ENCODE data around the gene SLC25A24.
"Not testable (repeated sequence)": the region's sequence is repeated elsewhere in the genome, so short reads cannot be mapped to it uniquely, and the experiment has no call there.

Gene SLC25A24

GRCh38 chr1:108211014-108211413, 10.9 kb upstream of the SLC25A24 start:
- Mint-ChIP-seq H3K27ac (no peak overlapping the region), H3K36me3 (no peaks in the 10 kb centered on the region), H3K9me3 (no peaks in the 10 kb centered on the region), H3K4me1 (peaks cover 5% of the 10 kb centered on the region), H3K4me3 (no peak overlapping the region), H3K27me3 (peaks cover 47% of the 10 kb centered on the region)
- CTCF ChIA-PET, result interaction anchor here (0.7 kb wide), 1 partner anchor 10 kb away, joined by 3 read pairs; no protein-coding TSS in a partner anchor
- no peak for DNase-seq

- Mint-ChIP-seq H3K4me3 (no peak overlapping the region), H3K4me1 (peaks cover 5% of the 10 kb centered on the region), H3K9me3 (no peaks in the 10 kb centered on the region), H3K27ac (no peak overlapping the region), H3K36me3 (no peaks in the 10 kb centered on the region), H3K27me3 (peaks cover 54% of the 10 kb centered on the region)
- no peak for DNase-seq
- CTCF ChIA-PET, result interaction anchor here (1.0 kb wide), 2 partner anchors 9 to 427 kb away, joined by 3 to 4 read pairs; partner anchors contain the start of gene SLC25A24
These were observed 9.4 kb upstream of the SLC25A24 start for GRCh38 chr1:108209456-108210108.

GRCh38 chr1:108208724-108209446, 8.7 kb upstream of the SLC25A24 start:
- H3K4me3 Mint-ChIP-seq, result no peak overlapping the region
- peaks cover 54% of the 10 kb centered on the region for H3K27me3 Mint-ChIP-seq
- CTCF ChIA-PET, result interaction anchor here (1.0 kb wide), 2 partner anchors 8 to 427 kb away, joined by 3 to 4 read pairs; partner anchors contain the start of gene SLC25A24
- no peak for DNase-seq
- peaks cover 2% of the 10 kb centered on the region for H3K9me3 Mint-ChIP-seq
- H3K4me1 Mint-ChIP-seq, result peaks cover 5% of the 10 kb centered on the region
- H3K27ac Mint-ChIP-seq, result no peak overlapping the region
- peaks cover 4% of the 10 kb centered on the region for H3K36me3 Mint-ChIP-seq

DNA sequence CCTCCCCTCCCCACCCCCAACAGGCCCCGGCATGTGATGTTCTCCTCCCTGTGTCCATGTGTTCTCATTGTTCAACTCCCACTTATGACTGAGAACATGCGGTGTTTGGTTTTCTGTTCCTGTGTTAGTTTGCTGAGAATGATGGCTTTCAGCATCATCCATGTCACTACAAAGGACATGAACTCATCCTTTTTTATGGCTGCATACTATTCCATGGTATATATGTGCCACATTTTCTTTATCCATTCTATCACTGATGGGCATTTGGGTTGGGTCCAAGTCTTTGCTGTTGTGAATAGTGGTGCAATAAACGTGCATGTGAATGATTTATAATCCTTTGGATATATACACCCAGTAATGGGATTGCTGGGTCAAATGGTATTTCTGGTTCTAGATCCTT, 3.4 kb upstream of the SLC25A24 start:
- CTCF ChIA-PET, H3K9me3 Mint-ChIP-seq: not testable (repeated sequence)
- peaks cover 19% of the 10 kb centered on the region for H3K4me1 Mint-ChIP-seq

GRCh38 chr1:108201687-108202086, 1.5 kb upstream of the SLC25A24 start:
- H3K27me3 Mint-ChIP-seq, result peaks cover 14% of the 10 kb centered on the region
- CTCF ChIA-PET, result interaction anchor here (1.3 to 1.8 kb wide), 2 partner anchors 9 to 419 kb away, joined by 3 to 16 read pairs; no protein-coding TSS in a partner anchor
- peaks cover 3% of the 10 kb centered on the region for H3K9me3 Mint-ChIP-seq
- H3K36me3 Mint-ChIP-seq, result peaks cover 21% of the 10 kb centered on the region
- DNase-seq, result no peak
- H3K4me3 Mint-ChIP-seq, result no peak overlapping the region
- H3K27ac Mint-ChIP-seq, result no peak overlapping the region
- peaks cover 29% of the 10 kb centered on the region for H3K4me1 Mint-ChIP-seq

More for the DNA sequence above, 3.4 kb upstream of the SLC25A24 start:
- Mint-ChIP-seq H3K27me3 (peaks cover 31% of the 10 kb centered on the region), H3K36me3 (peaks cover 10% of the 10 kb centered on the region)
- not testable (repeated sequence) for DNase-seq, H3K27ac Mint-ChIP-seq, H3K4me3 Mint-ChIP-seq

DNA sequence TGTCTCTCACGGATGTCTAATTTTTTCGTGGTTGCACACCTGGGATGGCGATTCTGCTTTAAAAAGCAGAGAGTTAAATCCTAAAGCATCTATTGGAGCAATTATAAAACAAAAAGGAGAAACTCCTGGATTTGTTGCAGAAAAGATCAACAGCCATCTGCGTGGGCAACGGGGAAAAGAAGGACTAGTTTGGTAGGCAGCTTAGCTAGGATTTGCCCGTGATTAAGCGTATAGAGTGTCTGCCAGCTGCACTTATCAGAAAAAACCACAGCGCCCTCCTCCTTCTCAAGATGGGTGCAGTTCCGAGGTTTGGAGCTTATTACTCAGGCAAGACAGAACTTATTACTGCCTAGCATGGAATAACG, 526 bp upstream of the SLC25A24 start:
- Mint-ChIP-seq H3K27ac (peak overlapping the region; percentile 83), H3K4me3 (peak overlapping the region; percentile 83), H3K36me3 (peaks cover 26% of the 10 kb centered on the region), H3K9me3 (peaks cover 3% of the 10 kb centered on the region), H3K27me3 (peaks cover 6% of the 10 kb centered on the region), H3K4me1 (peaks cover 29% of the 10 kb centered on the region)
- CTCF ChIA-PET, result interaction anchor here (0.5 to 1.8 kb wide), 7 partner anchors 8 to 446 kb away, joined by 3 to 16 read pairs (median 3); no protein-coding TSS in a partner anchor
- DNase-seq, result peak; percentile 53

DNA sequence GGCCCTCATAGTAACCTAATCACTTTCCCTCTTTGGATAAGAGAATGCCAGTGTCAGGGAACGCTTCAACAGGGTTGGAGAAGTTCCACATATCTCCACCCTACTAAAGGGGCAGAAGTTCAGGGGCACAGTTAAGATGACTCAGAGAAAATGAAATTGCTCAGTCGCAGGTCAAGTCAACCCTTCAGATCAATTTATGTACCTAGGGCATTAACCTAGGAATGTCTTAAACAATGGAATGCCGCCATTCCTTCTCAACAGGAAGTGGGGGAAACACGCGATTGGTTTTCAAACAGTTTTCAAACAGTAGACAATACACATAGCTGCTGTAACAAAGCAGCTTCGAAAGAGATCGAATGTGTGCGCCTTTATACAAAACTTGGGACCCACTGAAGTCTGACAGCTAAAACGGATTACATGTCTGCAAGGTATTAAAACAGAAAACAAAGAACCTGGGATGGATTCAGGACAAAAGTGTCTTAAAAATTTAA, 897 bp downstream of the SLC25A24 start:
- H3K9me3 Mint-ChIP-seq, result peaks cover 3% of the 10 kb centered on the region
- H3K4me1 Mint-ChIP-seq, result peaks cover 29% of the 10 kb centered on the region
- peak overlapping the region; percentile 83 for H3K4me3 Mint-ChIP-seq
- DNase-seq, result no peak
- peak overlapping the region; percentile 87 for H3K27ac Mint-ChIP-seq
- H3K27me3 Mint-ChIP-seq, result no peaks in the 10 kb centered on the region
- peaks cover 38% of the 10 kb centered on the region for H3K36me3 Mint-ChIP-seq
- CTCF ChIA-PET, result no interaction called here

- DNase-seq, result no peak
- Mint-ChIP-seq H3K36me3 (peaks cover 71% of the 10 kb centered on the region), H3K4me1 (peaks cover 22% of the 10 kb centered on the region), H3K27ac (no peak overlapping the region), H3K27me3 (no peaks in the 10 kb centered on the region), H3K9me3 (peaks cover 24% of the 10 kb centered on the region), H3K4me3 (no peak overlapping the region)
- CTCF ChIA-PET, result no interaction called here
These were observed 6.1 kb downstream of the SLC25A24 start for GRCh38 chr1:108194051-108194450.

- Mint-ChIP-seq H3K4me1 (peaks cover 15% of the 10 kb centered on the region), H3K27ac (no peak overlapping the region), H3K36me3 (peaks cover 71% of the 10 kb centered on the region), H3K4me3 (no peak overlapping the region), H3K9me3 (peaks cover 30% of the 10 kb centered on the region), H3K27me3 (no peaks in the 10 kb centered on the region)
- no peak for DNase-seq
- CTCF ChIA-PET, result interaction anchor here (0.8 kb wide), 1 partner anchor 14 kb away, joined by 3 read pairs; no protein-coding TSS in a partner anchor
These were observed 6.8 kb downstream of the SLC25A24 start for GRCh38 chr1:108193333-108193732.

- H3K27ac Mint-ChIP-seq, result no peak overlapping the region
- no peaks in the 10 kb centered on the region for H3K27me3 Mint-ChIP-seq
- CTCF ChIA-PET, result interaction anchor here (0.8 kb wide), 1 partner anchor 13 kb away, joined by 3 read pairs; no protein-coding TSS in a partner anchor
- H3K36me3 Mint-ChIP-seq, result peaks cover 68% of the 10 kb centered on the region
- peaks cover 7% of the 10 kb centered on the region for H3K4me1 Mint-ChIP-seq
- no peak for DNase-seq
- H3K4me3 Mint-ChIP-seq, result no peak overlapping the region
- peaks cover 34% of the 10 kb centered on the region for H3K9me3 Mint-ChIP-seq
These were observed 7.6 kb downstream of the SLC25A24 start for GRCh38 chr1:108192581-108192980.

DNA sequence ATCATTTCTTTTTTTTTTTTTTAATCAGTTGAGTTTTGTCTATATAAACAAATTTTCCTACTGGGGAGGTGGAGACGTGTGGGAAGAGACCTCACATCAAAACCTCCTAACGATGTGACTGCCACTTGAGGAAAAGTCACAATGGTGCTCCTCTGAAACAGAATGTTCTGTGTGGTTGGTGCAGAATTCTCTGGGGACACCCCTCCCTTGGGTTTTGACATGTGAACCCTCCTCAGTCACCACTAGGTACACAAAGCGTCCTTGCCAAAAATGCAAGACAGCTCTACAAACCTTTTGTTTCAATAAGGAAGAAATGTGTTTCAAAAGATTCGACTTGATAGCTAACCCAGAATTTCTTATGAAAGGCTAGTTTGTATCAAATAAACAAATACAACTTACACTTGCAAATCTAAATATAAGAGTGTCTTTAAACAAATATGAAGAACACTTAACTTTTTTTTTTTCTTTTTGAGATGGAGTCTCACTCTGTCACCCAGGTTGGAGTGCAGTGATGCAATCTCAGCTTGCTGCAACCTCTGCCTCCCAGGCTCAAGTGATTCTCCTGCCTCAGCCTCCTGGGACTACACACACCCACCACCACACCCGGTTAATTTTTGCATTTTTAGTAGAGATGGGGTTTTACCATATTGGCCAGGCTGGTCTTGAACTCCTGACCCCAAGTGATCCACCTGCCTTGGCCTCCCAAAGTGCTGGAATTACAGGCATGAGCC, 9.3 kb downstream of the SLC25A24 start:
- Mint-ChIP-seq H3K36me3 (peaks cover 65% of the 10 kb centered on the region), H3K27ac (no peak overlapping the region), H3K4me1 (peaks cover 7% of the 10 kb centered on the region), H3K9me3 (peaks cover 34% of the 10 kb centered on the region), H3K27me3 (no peaks in the 10 kb centered on the region), H3K4me3 (no peak overlapping the region)
- CTCF ChIA-PET, result no interaction called here
- DNase-seq, result no peak

- CTCF ChIA-PET, result no interaction called here
- peaks cover 60% of the 10 kb centered on the region for H3K36me3 Mint-ChIP-seq
- H3K4me1 Mint-ChIP-seq, result peaks cover 7% of the 10 kb centered on the region
- H3K4me3 Mint-ChIP-seq, result no peak overlapping the region
- no peak for DNase-seq
- H3K27ac Mint-ChIP-seq, result no peak overlapping the region
- no peaks in the 10 kb centered on the region for H3K27me3 Mint-ChIP-seq
- peaks cover 34% of the 10 kb centered on the region for H3K9me3 Mint-ChIP-seq
These were observed 10.0 kb downstream of the SLC25A24 start for GRCh38 chr1:108190001-108190634.

- Mint-ChIP-seq H3K27me3 (no peaks in the 10 kb centered on the region), H3K27ac (no peak overlapping the region), H3K9me3 (peaks cover 33% of the 10 kb centered on the region), H3K36me3 (peaks cover 55% of the 10 kb centered on the region), H3K4me3 (no peak overlapping the region), H3K4me1 (peaks cover 7% of the 10 kb centered on the region)
- CTCF ChIA-PET, result no interaction called here
- DNase-seq, result no peak
These were observed 11.3 kb downstream of the SLC25A24 start for GRCh38 chr1:108188801-108189200.

Data from activated naive CD4-positive, alpha-beta T cell treated with anti-CD3 and anti-CD28 coated beads, Interleukin-2, amount 10 ng/mL, durations not matched to agents 7 days and 5 days (primary cell).